Fibroblast of the aortic adventitia (primary cell): ENCODE data around the gene PPIH. TPM values are rescaled to one million over a fixed set of nuclear protein-coding genes. Genes with fewer than 3 reads are reported as not detected.
"Not testable (repeated sequence)": the region's sequence is repeated elsewhere in the genome, so short reads cannot be mapped to it uniquely, and the experiment has no call there.

Experiments used
- DNase-seq: peaks from one replicate; pipeline ENCODE4 v3.0.0-alpha.2; 2010; ENCODE audit warnings: low read depth
- H3K4me3 ChIP-seq: 2 replicates; pipeline ENCODE4 v1.5.1; 2011; ENCODE audit warnings: low read depth, mild to moderate bottlenecking, control low read depth, low read length, moderate library complexity
- CTCF ChIP-seq: IDR thresholded peaks from 2 replicates; pipeline ENCODE4 v1.5.1; 2011; ENCODE audit warnings: mild to moderate bottlenecking, low read length, control low read depth, inconsistent platforms; ENCODE audit not compliant: insufficient read depth
- total RNA-seq: library from RNA; depleted of rRNA; stranded (reverse); fragments of >200 nt; gene quantifications from 2 replicates; pipeline ENCODE4 v1.2.3, GENCODE V29; 2012; ENCODE audit warnings: low replicate concordance

The PPIH gene
- total RNA-seq, 1 donor = 29.2 TPM

- no peak for TF ChIP-seq CTCF
- no peak overlapping the region for H3K4me3 ChIP-seq
- DNase-seq = no peak
These were observed 62.6 kb downstream of the PPIH start for GRCh38 chr1:42720868-42721267.

DNA sequence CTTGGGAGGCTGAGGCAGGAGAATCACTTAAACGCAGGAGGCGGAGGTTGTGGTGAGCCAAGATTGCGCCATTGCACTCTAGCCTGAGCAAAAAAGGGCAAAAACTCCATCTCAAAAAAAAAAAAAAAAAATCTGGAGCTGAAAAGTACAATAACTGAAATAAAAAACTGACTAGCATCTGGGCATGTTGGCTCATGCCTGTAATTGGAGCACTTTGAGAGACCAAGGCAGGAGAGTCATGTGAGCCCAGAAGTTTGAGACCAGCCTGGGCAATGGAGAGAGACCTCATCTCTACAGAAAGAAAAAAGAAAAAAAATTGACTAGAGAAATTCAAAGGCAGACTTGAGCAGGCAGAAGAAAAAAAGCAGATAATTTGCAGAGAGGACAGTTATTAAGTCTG, 63.7 kb downstream of the PPIH start:
- no peak for DNase-seq
- no peak for TF ChIP-seq CTCF
- no peak overlapping the region for H3K4me3 ChIP-seq

DNA sequence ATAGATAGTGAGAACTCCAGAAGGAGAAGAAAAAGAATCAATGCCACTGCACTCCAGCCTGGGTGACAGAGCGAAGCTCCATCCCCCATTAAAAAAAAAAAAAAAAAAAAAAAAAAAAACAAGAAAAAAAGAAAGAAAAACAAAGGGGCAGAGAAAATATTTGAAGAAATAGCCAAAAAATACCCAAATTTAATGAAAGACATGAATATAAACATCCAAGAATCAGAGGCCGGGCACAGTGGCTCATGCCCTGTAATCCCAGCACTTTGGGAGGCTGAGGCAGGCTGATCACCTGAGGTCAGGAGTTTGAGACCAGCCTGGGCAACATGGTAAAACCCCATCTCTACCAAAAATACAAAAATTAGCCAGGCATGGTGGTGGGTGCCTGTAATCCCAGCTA, 64.2 kb downstream of the PPIH start:
- not testable (repeated sequence) for DNase-seq, H3K4me3 ChIP-seq

DNA sequence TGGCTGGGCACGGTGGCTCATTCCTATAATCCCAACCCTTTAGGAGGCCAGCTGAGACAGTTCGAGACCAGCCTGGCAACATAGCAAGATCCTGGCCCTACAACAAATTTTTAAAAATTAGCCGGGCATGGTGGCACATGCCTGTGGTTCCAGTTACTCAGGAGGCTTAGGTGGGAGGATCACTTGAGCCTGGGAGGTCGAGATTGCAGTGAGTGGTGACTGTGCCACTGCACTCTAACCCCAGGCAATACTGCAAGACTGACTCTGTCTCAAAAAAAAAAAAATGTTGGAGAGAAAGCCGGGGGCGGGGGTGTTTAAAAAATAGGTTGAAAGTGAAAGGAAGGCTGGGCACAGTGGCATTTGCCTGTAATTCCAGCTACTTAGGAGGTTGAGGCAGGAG, 65.3 kb downstream of the PPIH start:
- DNase-seq = no peak
- TF ChIP-seq CTCF = no peak
- no peak overlapping the region for H3K4me3 ChIP-seq

DNA sequence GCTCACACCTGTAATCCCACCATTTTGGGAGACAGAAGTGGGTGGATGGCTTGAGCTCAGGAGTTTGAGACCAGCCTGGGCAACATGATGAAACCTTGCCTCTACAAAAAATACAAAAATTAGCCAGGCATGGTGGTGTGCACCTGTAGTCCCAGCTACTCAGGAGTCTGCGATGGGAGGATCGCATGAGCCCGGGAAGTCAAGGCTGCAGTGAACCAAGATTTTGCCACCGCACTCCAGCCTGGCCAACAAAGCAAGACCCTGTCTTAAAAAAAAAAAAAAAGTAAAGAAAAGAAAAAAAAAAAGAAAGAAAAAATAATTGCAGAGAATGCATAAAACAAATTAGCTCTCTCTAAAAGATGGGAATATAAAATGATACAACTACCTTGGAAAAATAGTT, 67.6 kb downstream of the PPIH start:
- not testable (repeated sequence) for DNase-seq, H3K4me3 ChIP-seq

Other genes starting within 250 kb of the PPIH start
- 0.82 and 1.6 TPM in 2 replicates for gene ZMYND12, start 202.4 kb upstream of the PPIH start, total RNA-seq
- gene PPCS, start 201.9 kb upstream of the PPIH start, total RNA-seq = 44.2 and 58.8 TPM in 2 replicates
- 1.4 and 5.8 TPM in 2 replicates for gene CCDC30, start 195.1 kb upstream of the PPIH start, total RNA-seq
- 449 and 792 TPM in 2 replicates for gene YBX1, start 24.0 kb downstream of the PPIH start, total RNA-seq
- not detected in 2 replicates for gene CLDN19, start 81.8 kb downstream of the PPIH start, total RNA-seq
- 75.2 and 213 TPM in 2 replicates for gene P3H1, start 108.6 kb downstream of the PPIH start, total RNA-seq
- gene C1orf50, start 108.8 kb downstream of the PPIH start, total RNA-seq = 4.2 and 5.4 TPM in 2 replicates
- 0.09 TPM in 1 of 2 replicates, not detected in the other for gene TMEM269, start 126.6 kb downstream of the PPIH start, total RNA-seq
- gene ERMAP, start 158.7 kb downstream of the PPIH start, total RNA-seq = 9.3 and 16.3 TPM in 2 replicates
- 18.9 and 32.1 TPM in 2 replicates for gene SVBP, start 159.0 kb downstream of the PPIH start, total RNA-seq
- 7.2 and 7.4 TPM in 2 replicates for gene ZNF691, start 188.2 kb downstream of the PPIH start, total RNA-seq